GM12873 (cell line): Measurements from ENCODE around the gene GABRR3.

Experiments
- CTCF ChIP-seq: IDR thresholded peaks from 2 replicates; pipeline ENCODE4 v1.5.1; 2012; ENCODE audit warnings: low read depth, mild to moderate bottlenecking, moderate library complexity, low read length, control low read depth; ENCODE audit not compliant: insufficient read depth; ENCODE audit errors: missing control alignments

Gene GABRR3

GRCh38 chr3:97996988-97997387 is 38.1 kb downstream of the GABRR3 start:
- no peak for TF ChIP-seq CTCF

- TF ChIP-seq CTCF: no peak
Observed at GRCh38 chr3:97994328-97994945, 40.7 kb downstream of the GABRR3 start.

- TF ChIP-seq CTCF: no peak
Observed at GRCh38 chr3:97993526-97993925, 41.6 kb downstream of the GABRR3 start.

DNA sequence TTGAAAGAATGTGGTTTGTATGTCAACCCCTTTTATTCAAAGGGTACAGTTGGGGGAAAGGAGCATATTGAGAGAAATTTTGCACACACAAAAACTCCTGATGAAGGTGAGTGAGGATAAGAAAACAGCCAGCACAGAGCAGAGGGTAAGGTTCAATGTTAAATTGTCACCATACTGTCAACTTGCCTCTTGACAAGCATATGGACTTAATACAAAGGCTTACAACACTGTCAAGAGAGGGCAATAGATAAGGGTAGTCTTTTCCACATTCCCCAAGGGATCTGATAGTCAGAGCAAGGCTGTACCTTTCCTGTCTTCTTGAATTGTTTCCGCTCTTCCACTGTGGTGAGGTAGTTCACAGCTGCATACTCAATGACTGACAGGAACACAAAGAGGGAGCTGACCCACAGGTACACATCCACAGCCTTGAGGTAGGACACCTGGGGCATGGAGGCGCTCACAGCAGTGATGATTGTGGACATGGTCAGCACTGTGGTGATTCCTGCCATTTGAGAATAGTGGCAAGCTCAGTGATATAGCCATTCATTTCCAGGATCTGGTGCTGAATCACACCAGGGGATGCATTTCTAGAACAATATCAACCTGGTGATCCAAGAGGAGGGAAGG is 42.5 kb downstream of the GABRR3 start:
- TF ChIP-seq CTCF: no peak

DNA sequence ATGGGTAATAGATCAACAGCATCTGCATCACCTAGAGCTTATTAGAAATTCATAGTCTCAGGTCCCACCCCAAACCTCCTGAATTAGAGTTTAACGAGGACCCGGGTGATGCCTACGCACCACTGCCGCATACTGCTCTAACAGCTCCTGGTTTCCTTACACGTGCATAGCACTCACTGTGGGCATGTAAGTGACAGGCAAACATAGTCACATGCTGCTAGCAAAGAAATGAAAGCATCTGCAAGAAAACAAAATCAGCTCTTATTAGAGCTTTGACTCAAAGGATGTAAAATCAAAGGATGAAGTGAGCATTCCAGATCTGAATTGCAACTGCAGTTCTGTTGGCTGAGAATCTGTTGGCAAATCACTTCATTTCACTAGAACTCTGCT is 43.8 kb downstream of the GABRR3 start:
- no peak for TF ChIP-seq CTCF

DNA sequence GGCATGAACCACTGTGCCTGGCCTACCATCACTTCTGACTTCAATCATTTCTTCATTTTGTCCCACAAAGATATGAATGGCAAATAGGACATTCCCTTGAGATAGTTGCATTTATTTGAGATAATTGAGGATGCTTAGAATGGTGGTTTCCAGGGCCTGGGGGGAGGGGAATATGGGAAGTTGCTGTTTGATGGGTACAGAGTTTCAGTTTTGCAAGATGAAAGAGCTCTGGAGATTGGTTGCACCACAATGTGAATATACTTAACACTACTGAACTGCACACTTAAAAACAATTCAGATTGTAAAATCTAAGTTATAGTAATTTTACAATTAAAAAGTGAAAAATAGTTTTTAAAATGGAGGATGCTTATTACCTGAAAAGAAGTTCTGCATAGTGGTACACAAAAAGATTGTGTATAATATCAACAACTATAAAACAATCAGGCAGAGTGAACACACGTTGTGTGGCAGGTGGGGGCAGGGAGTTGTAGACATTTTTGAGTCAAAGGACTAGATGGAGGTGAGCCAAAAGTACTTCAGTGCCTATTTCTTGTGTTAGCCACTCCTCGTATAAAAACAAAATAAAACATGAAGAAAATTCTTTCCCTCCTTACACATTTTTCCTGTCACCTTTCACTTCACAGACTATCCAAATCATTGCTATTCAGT is 44.4 kb downstream of the GABRR3 start:
- TF ChIP-seq CTCF: no peak

DNA sequence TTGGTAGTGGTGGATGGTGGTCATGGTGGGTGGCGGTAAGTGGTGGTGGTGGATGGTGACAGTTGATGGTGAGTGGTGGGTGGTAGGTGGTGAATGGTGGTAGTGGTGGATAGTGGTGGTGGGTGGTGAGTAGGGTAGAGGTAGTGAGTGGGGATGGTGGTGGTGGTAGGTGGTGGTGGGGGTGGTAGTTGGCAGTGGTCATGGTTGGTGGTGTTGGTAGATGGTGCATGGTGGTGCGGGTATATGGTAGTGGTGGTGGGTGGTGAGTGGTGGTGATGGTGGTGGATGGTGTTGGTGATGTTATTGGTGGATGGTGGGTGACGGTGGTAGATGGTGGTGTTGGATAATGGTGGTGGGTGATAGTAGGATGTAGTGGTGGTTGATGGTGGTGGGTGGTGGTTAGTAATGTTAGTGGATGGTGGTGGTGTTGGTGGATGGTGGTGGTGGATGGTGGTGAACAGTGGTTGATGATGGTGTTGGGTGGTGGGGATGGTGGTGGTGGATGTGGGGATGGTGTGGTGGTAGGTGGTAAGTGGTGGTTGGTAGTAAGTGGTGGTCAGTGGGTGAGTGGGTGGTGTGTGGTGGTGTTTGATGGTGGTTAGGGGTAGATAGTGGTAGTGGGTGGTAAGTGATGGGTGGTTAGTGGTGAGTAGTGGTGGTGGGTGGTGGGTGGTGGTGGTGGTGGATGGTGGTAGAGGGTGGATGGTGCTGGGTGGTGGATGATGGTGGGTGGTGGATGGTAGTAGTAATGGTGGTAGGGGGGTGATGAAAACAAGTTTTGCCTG is 46.1 kb downstream of the GABRR3 start:
- no peak for TF ChIP-seq CTCF
